GM18868 (cell line): ENCODE data around the gene POLDIP2.

ENCODE experiments used
- ATAC-seq: cut with Tn5 transposase; IDR thresholded peaks from one replicate; pipeline ENCODE4 v1.9.1; 2021; ENCODE audit warnings: mild to moderate bottlenecking, moderate library complexity; ENCODE audit not compliant: unreplicated experiment

POLDIP2 gene

DNA sequence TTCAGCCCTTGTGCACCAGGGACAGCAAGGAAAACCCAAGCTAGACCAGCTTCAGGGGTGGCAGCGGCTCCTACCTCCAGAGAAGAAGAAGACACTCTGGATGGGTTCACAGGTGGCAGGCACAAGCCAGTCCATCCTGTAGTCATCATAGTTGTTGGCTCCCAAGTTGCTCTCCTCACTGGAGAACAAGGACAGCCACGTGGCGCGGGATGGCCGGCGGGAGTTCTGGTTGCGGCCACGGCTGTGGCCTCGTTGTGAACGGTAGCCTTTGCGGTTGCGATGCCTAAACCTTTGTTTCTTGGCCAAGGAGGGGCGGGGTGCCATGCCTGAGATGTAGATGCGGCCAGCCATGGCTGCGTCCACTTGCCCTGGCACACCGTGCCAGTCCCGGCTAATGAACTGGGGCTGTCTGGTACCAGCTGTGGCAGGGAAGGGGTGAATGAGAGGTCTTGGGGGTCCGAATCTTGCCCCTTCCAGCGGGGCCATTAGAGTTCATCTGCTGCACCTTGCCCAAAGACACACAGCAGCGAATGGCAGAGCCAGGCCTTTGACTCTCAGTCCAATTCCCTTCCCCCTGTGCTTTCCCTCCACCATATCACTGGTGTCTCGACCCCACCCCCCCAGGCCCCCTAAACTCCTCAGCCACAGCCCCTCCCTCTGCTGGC, 10.4 kb upstream of the POLDIP2 start:
- ATAC-seq = no peak

DNA sequence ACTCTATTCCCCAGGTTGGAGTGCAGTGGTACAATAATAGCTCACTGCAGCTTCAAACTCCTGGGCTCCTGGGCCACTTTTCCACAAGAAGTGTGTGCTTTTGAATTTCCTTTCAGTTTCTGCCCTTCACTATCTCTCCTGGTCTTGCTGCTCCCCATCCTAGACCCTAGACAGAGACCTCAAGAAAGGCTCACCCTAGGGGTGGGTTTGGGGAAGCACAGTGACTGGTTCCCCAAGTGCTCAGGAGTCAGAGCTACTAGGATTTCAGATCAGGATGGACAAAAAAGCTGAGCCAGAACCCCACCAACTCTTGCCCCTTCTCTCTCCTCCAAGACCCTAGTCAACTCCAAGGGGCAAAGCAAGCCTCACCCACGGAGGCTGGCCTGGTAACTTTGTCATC, 9.3 kb upstream of the POLDIP2 start:
- ATAC-seq = no peak

DNA sequence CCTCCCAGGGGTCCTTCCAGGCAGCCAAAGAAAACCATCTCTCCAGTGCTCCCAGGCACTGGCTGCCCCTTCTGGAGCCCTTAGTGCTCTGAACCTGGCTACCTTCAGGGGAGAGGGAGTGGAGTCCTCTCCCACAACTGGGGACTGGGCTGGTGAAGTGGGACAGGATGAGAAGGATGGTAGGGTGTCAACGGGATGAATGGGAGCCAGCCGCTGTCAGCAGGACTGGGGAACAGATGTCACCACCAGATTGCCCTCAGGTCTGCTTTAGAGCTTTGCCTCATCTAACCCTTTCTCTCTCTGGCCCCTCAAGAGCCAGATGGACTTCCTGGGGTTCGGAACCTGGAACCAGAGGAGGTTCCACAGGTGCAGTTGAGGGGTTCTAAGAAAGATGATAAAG, 8.2 kb upstream of the POLDIP2 start:
- no peak for ATAC-seq

DNA sequence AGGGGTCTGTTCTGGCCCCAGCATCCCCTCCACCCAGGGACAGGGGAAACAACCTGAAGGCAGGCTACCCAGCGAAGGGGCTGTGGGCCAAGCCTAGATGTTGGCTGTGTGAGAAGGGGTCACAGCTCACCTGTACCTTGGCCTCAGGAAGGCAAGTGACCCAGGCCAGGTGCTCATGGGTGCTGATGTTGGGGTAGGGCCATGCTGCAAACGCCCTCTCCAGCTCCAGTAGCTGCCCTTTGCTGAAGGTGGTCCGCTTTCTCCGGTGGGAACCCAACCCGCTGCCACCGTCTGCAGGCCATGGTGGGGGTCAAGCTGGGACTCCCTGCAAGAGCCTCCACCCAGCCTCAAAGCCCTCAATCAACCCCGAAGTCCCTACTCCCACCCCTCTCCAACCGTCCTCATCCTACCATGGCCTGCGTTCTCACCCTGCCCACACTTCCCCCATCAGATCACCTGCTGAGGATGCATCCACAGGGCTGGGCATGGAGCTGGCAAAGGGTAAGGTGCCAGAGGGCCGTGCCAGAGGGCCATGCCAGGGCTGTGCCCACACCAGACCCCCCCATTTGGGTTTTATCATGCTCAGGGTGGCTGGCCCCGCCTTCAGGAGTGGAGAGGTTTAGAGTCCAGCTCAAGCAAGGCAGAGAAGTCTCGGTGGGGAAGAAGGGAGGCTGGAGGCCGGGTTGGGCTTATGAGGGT, 7.5 kb upstream of the POLDIP2 start, which contains the start of gene SEBOX:
Gene SEBOX (minus strand): TSS at position 535 of the 699 bp plus-strand sequence. CDS start 48 bp downstream, at position 487.
- ATAC-seq = no peak

DNA sequence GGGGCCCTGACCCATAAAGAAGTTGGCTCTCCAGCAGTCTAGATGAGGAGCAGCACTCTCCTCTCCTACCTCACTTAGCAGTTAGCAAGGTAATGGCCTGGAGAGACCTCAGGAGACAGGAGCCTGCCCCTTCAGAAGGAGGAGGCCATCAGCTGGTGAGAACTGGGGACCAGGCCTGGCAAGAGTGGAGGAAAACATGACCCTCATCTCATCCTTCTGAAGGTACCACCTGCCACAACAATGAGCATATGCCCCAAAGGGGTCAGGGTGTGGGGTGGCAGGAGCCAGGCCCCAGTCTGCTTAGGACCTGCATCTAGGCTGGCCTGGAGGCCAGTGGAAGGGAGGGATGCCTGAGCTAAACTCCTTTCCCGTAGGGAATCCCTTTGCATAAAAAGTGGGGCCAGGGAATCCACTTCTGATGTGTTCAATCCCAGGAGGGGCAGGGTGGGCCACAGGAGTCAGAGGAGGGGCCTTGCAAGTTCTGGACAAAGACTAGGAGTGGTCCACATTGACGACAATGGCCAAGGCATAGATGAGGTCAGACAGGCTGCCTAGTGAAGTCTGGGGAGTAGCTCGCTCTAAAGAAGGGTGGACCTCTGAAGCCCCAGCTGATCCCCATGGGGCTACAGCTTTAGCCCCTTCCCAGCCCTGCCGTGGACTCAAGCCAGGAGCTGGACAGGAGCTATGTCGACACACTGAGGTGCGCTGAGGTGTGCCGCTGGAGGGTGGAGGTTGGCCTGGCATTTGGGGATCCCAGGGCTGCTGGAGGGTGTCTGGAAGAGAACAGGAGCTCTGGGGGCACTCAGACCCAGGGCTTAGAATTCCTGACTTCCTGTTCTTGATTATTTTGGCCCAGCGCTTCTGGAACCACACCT, 6.7 kb upstream of the POLDIP2 start:
- ATAC-seq = no peak

DNA sequence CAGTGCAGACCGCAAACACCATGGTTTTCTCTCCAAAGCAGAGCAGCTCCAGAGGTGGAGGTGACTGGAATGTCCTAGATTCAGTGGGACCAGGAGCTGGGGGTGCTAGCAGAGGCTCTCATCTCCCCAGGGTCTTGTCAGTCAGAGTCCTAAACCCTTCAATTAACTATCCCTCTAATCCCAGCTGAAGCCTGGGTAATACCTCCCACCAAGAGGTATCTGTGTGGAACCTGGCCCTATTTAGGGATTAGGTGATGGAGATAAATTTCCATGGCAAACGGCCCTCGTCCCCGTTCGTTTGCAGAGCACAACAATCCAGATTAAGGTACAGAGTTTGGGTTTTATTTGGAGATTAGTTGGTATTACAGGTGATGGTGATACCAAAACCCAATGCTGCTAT, 5.9 kb upstream of the POLDIP2 start:
- no peak for ATAC-seq

DNA sequence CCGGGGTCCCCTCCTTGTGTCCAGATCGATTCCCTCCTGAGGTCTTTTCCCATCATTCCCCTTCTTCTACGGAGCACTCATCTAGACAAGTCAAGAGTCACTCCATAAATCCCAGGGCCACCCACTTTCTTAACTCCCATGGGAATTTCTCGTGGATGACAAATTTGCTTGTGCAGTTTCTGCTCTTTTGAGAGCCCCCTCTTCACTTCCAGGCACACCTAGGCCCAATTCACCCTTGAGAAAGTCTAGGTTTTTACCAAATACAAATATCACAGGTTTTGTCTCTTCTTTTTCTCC, 522 bp upstream of the POLDIP2 start:
- ATAC-seq = no peak

DNA sequence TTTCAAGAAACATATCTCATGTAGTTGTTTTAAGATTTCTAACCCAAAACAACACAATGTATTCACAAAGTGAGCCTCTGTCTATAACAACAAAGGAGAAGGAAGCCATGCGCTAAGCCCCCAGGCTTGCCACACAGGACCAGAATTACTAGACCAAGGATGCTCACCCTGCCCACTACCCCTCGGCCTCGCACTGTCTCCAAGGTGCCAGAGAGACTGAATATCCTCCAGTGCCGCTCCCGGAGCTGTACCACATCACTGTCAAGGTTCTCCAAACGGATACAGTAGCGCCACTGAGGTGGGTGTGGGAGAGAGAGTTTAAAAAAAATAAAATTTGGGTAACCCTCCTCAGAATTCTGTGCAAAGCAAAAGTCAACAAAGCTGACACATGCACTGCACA, 7.1 kb downstream of the POLDIP2 start:
- ATAC-seq = no peak

DNA sequence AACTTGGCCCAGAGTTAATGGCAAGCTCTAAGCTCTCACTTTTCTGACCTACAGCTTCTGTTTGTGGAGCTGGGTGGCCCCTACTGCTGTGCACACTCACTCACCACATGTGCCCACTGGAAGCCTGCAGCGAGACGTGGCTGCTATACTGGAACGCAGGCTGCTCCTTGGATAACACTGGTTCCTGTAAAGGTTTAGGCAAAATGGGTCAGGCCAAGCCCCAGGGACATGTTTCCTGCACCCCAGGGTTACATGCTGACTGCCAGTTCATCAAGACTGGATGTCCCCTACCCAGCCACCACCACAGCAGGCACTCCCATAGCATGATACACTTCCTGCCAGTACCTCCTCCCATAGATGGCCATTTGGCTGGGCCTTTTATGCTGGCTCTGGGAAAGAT, 8.3 kb downstream of the POLDIP2 start:
- ATAC-seq = no peak

DNA sequence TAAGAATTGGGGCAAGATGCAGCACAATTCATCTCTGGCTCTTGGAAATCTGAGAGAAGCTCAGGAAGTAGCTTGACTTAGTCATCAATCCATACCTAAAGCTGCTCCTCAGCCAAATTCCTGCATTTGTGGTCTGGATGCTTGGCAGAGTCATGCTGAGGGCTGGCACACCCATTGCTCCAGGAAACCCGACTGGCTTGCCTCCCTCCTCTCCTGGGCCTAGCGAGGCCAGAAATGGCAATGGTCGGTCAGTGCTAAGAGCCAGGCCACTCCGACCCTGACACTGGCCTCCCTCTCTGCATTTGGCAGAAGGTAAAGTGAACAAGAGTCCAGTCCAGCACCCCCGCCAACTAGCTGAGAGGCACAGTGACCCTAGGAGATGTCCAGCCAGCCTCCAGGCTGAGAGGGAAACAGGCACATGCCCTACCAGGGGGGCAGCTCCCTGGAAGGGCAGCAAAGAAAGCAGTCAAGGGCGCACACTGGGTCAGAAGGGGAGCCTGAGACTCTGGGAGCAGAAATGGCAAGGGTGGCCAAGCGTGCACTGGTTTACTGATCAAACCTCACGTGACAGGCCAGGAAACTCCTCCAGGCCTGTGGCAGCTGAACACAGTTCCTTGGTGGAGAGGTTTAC, 10.0 kb downstream of the POLDIP2 start:
- no peak for ATAC-seq

DNA sequence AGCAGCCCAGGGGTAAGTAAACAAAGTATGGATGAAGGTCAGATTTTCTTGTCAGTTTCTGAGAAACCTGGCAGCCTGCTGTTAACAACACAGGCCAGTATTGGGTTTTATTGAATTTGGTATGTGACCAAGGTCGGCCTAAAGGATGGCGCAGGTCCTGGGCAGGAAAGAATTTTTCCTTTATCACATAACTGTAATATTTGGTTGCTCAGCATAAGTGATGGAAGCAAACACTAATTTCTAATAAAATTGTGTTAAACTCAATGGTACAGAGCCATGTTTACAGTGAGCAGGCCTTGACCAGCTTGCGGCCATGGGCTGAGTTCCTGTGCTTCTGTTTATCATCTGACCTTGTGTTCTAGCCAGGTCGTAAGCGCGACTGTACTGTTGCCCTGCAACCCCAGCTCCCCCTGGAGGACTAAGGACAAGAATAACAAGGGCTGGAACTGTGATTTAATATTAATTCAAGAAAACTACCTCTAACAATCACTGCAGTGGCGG, 10.5 kb downstream of the POLDIP2 start:
- no peak for ATAC-seq

DNA sequence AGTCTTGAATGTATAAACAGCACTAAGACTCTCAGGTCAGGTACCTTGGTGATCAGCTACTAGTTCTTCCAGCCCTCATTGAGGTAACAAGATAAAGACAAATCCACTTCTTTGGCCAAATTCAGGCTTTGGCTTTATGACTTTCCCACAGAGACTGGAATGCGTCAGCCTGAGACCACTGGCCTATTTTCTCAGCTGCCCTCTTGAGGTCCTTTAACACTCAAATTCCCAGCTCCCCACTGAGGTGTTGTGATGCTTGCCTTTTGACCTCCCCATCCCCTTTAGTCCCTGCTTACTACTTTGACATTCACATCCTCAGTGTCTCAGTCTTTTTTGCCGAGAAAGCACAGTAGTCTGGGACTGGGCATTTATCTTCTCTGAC, 11.1 kb downstream of the POLDIP2 start:
- ATAC-seq = no peak

DNA sequence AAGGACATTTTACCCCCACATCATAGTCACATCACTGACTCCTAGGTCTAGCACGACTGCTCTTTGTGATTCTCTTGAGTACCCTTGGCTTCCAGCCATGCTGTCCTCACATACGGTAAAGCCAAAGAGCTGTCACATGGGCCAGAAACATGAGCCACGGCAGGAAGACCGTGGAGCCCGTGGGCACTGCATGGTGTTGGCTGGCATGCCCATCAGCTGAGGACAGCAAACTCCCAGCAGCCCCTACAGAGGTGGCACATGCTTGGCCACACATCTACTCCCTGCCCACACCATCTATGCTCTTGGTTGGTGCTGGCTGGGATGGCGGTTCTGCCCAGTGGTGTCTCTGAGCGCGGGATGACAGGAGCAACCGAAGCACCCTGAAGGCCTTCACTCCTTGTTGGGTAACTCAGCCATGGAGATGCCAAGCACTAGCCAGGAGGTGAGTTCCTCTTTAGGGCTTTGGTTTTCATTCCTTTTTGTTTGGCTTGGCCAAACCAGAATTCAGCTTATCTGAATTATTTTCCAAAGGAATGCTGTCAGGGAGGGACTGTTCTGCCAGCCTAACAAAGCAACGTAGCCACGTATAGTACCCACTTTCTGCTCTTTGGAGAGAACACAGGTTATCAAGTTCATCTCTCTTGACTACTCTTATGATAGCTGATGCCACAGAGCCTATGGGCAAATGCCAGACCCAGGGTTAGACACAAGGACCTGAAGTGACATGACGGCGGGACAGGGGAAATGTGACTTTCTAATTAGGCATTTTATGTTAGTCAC, 11.7 kb downstream of the POLDIP2 start:
- no peak for ATAC-seq

DNA sequence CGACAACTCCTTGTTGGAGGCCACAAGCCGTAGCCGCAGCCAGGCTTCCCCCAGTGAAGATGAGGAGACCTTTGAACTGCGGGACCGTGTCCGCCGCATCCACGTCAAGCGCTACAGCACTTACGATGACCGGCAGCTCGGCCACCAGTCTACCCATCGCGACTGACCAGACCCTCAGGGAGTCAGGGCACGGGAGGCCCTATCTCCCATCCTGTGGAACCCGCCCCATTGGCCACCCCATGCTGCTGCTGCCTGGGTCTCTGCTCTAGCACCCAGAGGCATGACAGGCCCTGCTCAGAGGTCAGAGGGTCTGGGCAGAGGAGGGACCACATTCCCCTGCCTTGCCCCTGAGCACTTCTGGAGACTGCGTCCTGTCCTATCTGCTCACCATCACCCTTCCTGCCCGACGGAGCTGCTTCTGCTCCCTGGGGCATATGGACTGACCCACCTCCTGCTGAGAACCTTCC, 12.9 kb downstream of the POLDIP2 start:
- ATAC-seq = no peak

DNA sequence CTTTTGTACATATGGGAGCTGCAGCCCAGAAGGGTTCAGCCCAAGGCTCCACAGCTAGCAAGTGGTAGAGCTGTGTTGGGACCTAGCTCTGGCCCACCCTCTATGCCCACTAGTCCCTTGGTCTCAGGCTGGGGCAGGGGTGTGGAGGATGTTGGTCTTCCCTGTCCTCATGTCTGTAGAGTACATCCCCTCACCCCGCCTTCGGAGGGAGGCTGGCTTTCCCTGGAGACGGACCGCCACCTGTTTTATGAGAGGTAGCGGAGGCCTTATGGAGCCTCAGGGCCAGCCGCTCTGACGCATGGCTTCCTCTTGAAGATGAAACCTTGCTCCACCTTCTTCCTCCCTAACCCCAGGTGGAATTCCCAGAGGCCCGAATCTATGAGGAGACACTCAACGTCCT, 13.3 kb downstream of the POLDIP2 start:
- no peak for ATAC-seq

DNA sequence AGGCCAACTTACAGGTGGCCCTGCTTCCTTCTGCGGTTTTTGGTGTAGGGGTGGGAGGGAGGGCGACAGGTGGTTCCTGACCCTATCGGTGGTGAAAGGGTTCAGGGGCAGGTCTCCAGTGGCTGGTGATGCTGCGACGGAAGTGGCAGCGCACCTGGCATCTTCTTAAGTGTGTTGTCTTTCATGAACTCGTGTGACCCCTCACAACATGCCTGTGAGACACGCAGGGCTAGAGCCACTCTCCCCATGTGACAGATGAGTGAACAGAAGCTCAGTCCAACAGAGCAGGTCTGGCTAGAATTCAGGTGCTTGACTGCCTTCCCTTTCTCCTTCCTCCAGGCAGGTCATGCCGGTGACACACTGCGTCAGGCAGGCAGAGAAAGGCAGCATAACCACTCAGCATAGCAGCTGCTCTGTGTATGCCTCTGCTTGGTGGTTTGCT, 13.8 kb downstream of the POLDIP2 start:
- no peak for ATAC-seq

DNA sequence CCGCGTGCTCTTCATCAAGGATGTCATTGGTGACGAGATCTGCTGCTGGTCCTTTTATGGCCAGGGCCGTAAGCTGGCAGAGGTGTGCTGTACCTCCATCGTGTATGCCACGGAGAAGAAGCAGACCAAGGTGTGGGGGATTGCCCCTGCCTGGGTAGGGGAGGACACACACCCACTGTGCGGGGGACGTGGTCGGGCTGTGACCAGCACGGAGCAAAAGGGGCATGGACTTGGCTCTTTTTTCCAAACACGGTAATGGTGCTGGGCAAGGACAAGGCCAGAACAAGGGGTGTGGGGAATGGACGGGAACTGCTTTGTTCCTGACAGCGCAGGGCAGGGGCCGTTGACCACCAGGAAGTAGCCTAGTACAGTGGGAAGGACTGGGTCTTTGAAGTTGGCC, 15.0 kb downstream of the POLDIP2 start:
- no peak for ATAC-seq

DNA sequence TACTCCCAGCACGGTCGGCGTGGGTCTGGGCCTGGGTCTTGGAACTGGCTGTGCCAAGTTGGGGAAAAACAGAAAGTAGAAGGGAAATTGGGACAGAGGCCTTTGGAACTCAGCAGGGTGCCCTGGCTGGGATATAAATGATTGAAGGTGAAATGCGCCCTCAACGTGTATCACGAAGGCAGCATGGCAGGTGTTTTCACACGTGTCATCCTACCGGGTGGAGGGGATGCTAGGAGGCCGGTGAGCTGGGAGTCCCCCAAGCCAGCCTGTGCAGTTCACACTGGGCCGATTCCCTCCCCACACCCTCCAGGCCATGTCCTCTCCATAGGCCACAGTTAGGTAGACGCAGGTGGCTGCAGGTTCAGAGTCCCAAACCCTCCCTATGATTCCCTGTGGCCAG, 15.8 kb downstream of the POLDIP2 start:
- ATAC-seq = no peak

DNA sequence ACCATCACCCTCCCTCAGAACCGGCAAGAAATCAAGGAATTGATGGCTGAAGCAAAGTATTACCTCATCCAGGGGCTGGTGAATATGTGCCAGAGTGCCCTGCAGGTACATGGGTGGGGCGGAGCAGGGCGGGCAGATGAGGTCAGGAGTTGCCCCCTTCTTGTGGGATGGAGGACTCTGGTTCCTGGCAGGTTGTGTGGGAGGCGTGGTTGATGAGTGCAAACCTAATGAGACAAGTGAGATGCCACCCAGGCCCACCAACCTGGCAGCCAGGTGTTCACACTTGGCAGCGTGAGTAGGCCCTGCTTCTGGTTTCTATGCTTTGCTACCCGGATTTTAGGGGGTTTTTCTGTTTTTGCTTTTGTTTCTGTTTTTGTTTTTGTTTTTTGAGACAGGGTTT, 17.0 kb downstream of the POLDIP2 start:
- no peak for ATAC-seq

DNA sequence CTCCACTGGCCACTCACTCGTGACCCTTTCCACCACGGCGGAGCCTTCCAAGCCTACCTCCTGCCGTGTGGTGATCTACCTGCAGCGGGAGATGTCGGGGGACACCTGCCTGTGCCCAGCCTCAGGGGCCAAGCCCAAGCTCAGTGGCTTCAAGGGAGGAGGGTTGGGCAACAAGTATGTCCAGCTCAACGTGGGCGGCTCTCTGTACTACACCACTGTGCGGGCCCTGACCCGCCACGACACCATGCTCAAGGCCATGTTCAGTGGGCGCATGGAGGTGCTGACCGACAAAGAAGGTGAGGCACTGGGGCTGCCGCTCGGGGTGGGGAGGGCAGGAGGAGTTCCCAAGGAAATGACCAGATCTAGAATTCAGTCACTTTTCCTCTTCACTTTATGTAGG, 17.9 kb downstream of the POLDIP2 start:
- no peak for ATAC-seq
